Activated CD4-positive, alpha-beta T cell treated with anti-CD3 and anti-CD28 coated beads, Interleukin-2, amount 10 ng/mL, durations not matched to agents 24 days and 14 days (primary cell): ENCODE data around the gene FAM228B. TPM values are rescaled to one million over a fixed set of nuclear protein-coding genes. Genes with fewer than 3 reads are reported as not detected.
"Not testable (repeated sequence)": the region's sequence is repeated elsewhere in the genome, so short reads cannot be mapped to it uniquely, and the experiment has no call there.

Experiments used
- DNase-seq: peaks from one replicate; pipeline ENCODE4 v3.0.0; 2022
- H3K27ac Mint-ChIP-seq: one replicate; pipeline ENCODE4 v1.8.0; 2022; ENCODE audit warnings: mild to moderate bottlenecking, mixed read lengths
- H3K27me3 Mint-ChIP-seq: one replicate; pipeline ENCODE4 v1.8.0; 2022; ENCODE audit warnings: mixed read lengths
- H3K36me3 Mint-ChIP-seq: one replicate; pipeline ENCODE4 v1.8.0; 2022; ENCODE audit warnings: low read depth, mild to moderate bottlenecking, mixed read lengths
- H3K4me1 Mint-ChIP-seq: one replicate; pipeline ENCODE4 v1.8.0; 2021; ENCODE audit warnings: mixed read lengths
- H3K4me3 Mint-ChIP-seq: one replicate; pipeline ENCODE4 v1.8.0; 2022; ENCODE audit warnings: mild to moderate bottlenecking, moderate library complexity, mixed read lengths
- H3K9me3 Mint-ChIP-seq: one replicate; pipeline ENCODE4 v1.8.0; 2021; ENCODE audit warnings: mixed read lengths
- intact Hi-C: fragments of 100-400 bp; cut with micrococcal nuclease; formaldehyde crosslinking; loops from one replicate; pipeline ENCODE4 v1.15.1; 2023
- total RNA-seq: library from RNA; stranded (reverse); gene quantifications from 2 replicates; pipeline ENCODE4 v1.2.3, GENCODE V29; 2022

Gene FAM228B
- total RNA-seq, 1 donor from 2014 or later, result 4.7 TPM

- H3K36me3 Mint-ChIP-seq, result no peaks in the 10 kb centered on the region
- peaks cover 27% of the 10 kb centered on the region for H3K9me3 Mint-ChIP-seq
- DNase-seq, result no peak
- no peaks in the 10 kb centered on the region for H3K4me1 Mint-ChIP-seq
- intact Hi-C loops, result no loop called here
- H3K27ac Mint-ChIP-seq, result no peak overlapping the region
- H3K4me3 Mint-ChIP-seq, result no peak overlapping the region
- peaks cover 6% of the 10 kb centered on the region for H3K27me3 Mint-ChIP-seq
These were observed 12.5 kb upstream of the FAM228B start for GRCh38 chr2:24110660-24111303.

GRCh38 chr2:24111407-24111901 is 11.8 kb upstream of the FAM228B start:
- no peak for DNase-seq
- intact Hi-C loops, result no loop called here
- Mint-ChIP-seq H3K27me3 (peaks cover 6% of the 10 kb centered on the region), H3K4me3 (no peak overlapping the region), H3K4me1 (no peaks in the 10 kb centered on the region), H3K36me3 (no peaks in the 10 kb centered on the region), H3K27ac (no peak overlapping the region), H3K9me3 (peaks cover 24% of the 10 kb centered on the region)

GRCh38 chr2:24115057-24115456 is 8.2 kb upstream of the FAM228B start:
- Mint-ChIP-seq H3K4me3 (no peak overlapping the region), H3K27me3 (no peaks in the 10 kb centered on the region), H3K27ac (no peak overlapping the region), H3K4me1 (no peaks in the 10 kb centered on the region), H3K9me3 (no peaks in the 10 kb centered on the region), H3K36me3 (no peaks in the 10 kb centered on the region)
- intact Hi-C loops, result no loop called here
- DNase-seq, result no peak

- Mint-ChIP-seq H3K4me1 (peaks cover 4% of the 10 kb centered on the region), H3K4me3 (no peak overlapping the region), H3K36me3 (no peaks in the 10 kb centered on the region), H3K27ac (no peak overlapping the region), H3K9me3 (no peaks in the 10 kb centered on the region), H3K27me3 (no peaks in the 10 kb centered on the region)
- intact Hi-C loops, result no loop called here
- no peak for DNase-seq
These were observed 5.4 kb upstream of the FAM228B start for GRCh38 chr2:24117902-24118301.

- Mint-ChIP-seq H3K36me3 (no peaks in the 10 kb centered on the region), H3K27me3 (no peaks in the 10 kb centered on the region), H3K9me3 (no peaks in the 10 kb centered on the region), H3K4me3 (no peak overlapping the region), H3K4me1 (peaks cover 13% of the 10 kb centered on the region), H3K27ac (no peak overlapping the region)
- intact Hi-C loops, result no loop called here
- DNase-seq, result no peak
These were observed 2.2 kb upstream of the FAM228B start for GRCh38 chr2:24121066-24121465.

GRCh38 chr2:24121469-24121868 is 1.8 kb upstream of the FAM228B start:
- no peaks in the 10 kb centered on the region for H3K36me3 Mint-ChIP-seq

GRCh38 chr2:24122366-24123194 is 689 bp upstream of the FAM228B start:
- Mint-ChIP-seq H3K4me1 (peaks cover 13% of the 10 kb centered on the region), H3K9me3 (no peaks in the 10 kb centered on the region), H3K36me3 (no peaks in the 10 kb centered on the region), H3K4me3 (peak overlapping the region; percentile 78), H3K27me3 (peaks cover 2% of the 10 kb centered on the region), H3K27ac (peak overlapping the region; percentile 66)
- DNase-seq, result no peak
- intact Hi-C loops, result loop anchor here (1.0 kb wide), 1 partner anchor 38 kb away; the partner anchor contains the start of gene TP53I3

More at GRCh38 chr2:24121469-24121868, 1.8 kb upstream of the FAM228B start:
- no peaks in the 10 kb centered on the region for H3K9me3 Mint-ChIP-seq
- H3K27me3 Mint-ChIP-seq, result no peaks in the 10 kb centered on the region
- H3K4me1 Mint-ChIP-seq, result peaks cover 13% of the 10 kb centered on the region
- intact Hi-C loops, result no loop called here
- no peak overlapping the region for H3K4me3 Mint-ChIP-seq
- H3K27ac Mint-ChIP-seq, result no peak overlapping the region
- no peak for DNase-seq

- peaks cover 13% of the 10 kb centered on the region for H3K4me1 Mint-ChIP-seq
- no peaks in the 10 kb centered on the region for H3K9me3 Mint-ChIP-seq
- H3K27ac Mint-ChIP-seq, result peak overlapping the region; percentile 75
- intact Hi-C loops, result loop anchor here (1.0 kb wide), 1 partner anchor 40 kb away; the partner anchor contains the start of gene TP53I3
- H3K36me3 Mint-ChIP-seq, result no peaks in the 10 kb centered on the region
- H3K27me3 Mint-ChIP-seq, result peaks cover 2% of the 10 kb centered on the region
- DNase-seq, result no peak
- H3K4me3 Mint-ChIP-seq, result peak overlapping the region; percentile 81
These were observed 782 bp downstream of the FAM228B start for GRCh38 chr2:24123922-24124580.

GRCh38 chr2:24125956-24126355 is 2.7 kb downstream of the FAM228B start:
- DNase-seq, result no peak
- intact Hi-C loops, result no loop called here
- Mint-ChIP-seq H3K27me3 (peaks cover 2% of the 10 kb centered on the region), H3K36me3 (no peaks in the 10 kb centered on the region), H3K27ac (no peak overlapping the region), H3K9me3 (no peaks in the 10 kb centered on the region), H3K4me1 (peaks cover 18% of the 10 kb centered on the region), H3K4me3 (no peak overlapping the region)

- Mint-ChIP-seq H3K27me3 (no peaks in the 10 kb centered on the region), H3K36me3 (peaks cover 4% of the 10 kb centered on the region)
These were observed 9.3 kb downstream of the FAM228B start for GRCh38 chr2:24132543-24132942.

GRCh38 chr2:24140305-24140704 is 17.0 kb downstream of the FAM228B start:
- H3K4me1 Mint-ChIP-seq, H3K27me3 Mint-ChIP-seq, H3K9me3 Mint-ChIP-seq, H3K27ac Mint-ChIP-seq, H3K4me3 Mint-ChIP-seq, DNase-seq, H3K36me3 Mint-ChIP-seq, intact Hi-C loops: not testable (repeated sequence)

More at GRCh38 chr2:24132543-24132942, 9.3 kb downstream of the FAM228B start:
- Mint-ChIP-seq H3K9me3 (peaks cover 8% of the 10 kb centered on the region), H3K4me3 (no peak overlapping the region), H3K27ac (no peak overlapping the region), H3K4me1 (peaks cover 5% of the 10 kb centered on the region)
- no peak for DNase-seq
- intact Hi-C loops, result no loop called here

GRCh38 chr2:24147364-24147763 is 24.1 kb downstream of the FAM228B start:
- intact Hi-C loops, result no loop called here
- H3K4me1 Mint-ChIP-seq, result no peaks in the 10 kb centered on the region
- H3K36me3 Mint-ChIP-seq, result peaks cover 4% of the 10 kb centered on the region
- H3K27ac Mint-ChIP-seq, result no peak overlapping the region
- H3K27me3 Mint-ChIP-seq, result no peaks in the 10 kb centered on the region
- H3K4me3 Mint-ChIP-seq, result no peak overlapping the region
- H3K9me3 Mint-ChIP-seq, result peaks cover 20% of the 10 kb centered on the region
- no peak for DNase-seq

GRCh38 chr2:24152413-24153197 is 29.3 kb downstream of the FAM228B start:
- Mint-ChIP-seq H3K9me3 (peaks cover 15% of the 10 kb centered on the region), H3K27ac (no peak overlapping the region), H3K27me3 (no peaks in the 10 kb centered on the region), H3K4me1 (no peaks in the 10 kb centered on the region), H3K36me3 (no peaks in the 10 kb centered on the region), H3K4me3 (no peak overlapping the region)
- peak; percentile 40 for DNase-seq
- intact Hi-C loops, result no loop called here
